Thymus (tissue), 11 donors: ENCODE results near the gene EBF3. TPM values are rescaled to one million over a fixed set of nuclear protein-coding genes. Genes with fewer than 3 reads are reported as not detected.

Source experiments
- DNase-seq, 9 donors: peaks; one replicate each; pipeline ENCODE4 v3.0.0-alpha.2; 2013; ENCODE audit warnings: low spot score in 9 of 9, low read depth in 6 of 9, missing footprints in 1 of 9
- H3K27ac ChIP-seq, 2 donors: one replicate each; pipeline ENCODE4 v1.5.1; 2013; ENCODE audit warnings: control low read depth in 1 of 2, low read depth in 1 of 2, low read length in 1 of 2, mild to moderate bottlenecking in 1 of 2, moderate library complexity in 1 of 2
- H3K27me3 ChIP-seq, 2 donors: one replicate each; pipeline ENCODE4 v1.5.1; 2013; ENCODE audit warnings: low read length in 1 of 2; ENCODE audit not compliant: control insufficient read depth in 2 of 2, insufficient read depth in 1 of 2
- H3K36me3 ChIP-seq, 2 donors: one replicate each; pipeline ENCODE4 v1.5.1; 2013; ENCODE audit warnings: low read length in 1 of 2, mild to moderate bottlenecking in 1 of 2, moderate library complexity in 1 of 2; ENCODE audit not compliant: control insufficient read depth in 2 of 2, insufficient read depth in 2 of 2
- H3K4me1 ChIP-seq, 2 donors: one replicate each; pipeline ENCODE4 v1.5.1; 2013; ENCODE audit warnings: low read length in 2 of 2; ENCODE audit not compliant: control insufficient read depth in 2 of 2, insufficient read depth in 2 of 2
- H3K4me3 ChIP-seq, 2 donors: one replicate each; pipeline ENCODE4 v1.5.1; 2013; ENCODE audit warnings: low read length in 2 of 2, control low read depth in 1 of 2, mild to moderate bottlenecking in 1 of 2
- H3K9me3 ChIP-seq, 2 donors: one replicate each; pipeline ENCODE4 v1.5.1; 2013; ENCODE audit warnings: low read length in 1 of 2, mild to moderate bottlenecking in 1 of 2; ENCODE audit not compliant: control insufficient read depth in 2 of 2, insufficient read depth in 1 of 2
- WGBS: extraction: QIAGEN DNeasy Blood & Tissue Kit; methylation state at CpG from one replicate; pipeline ENCODE4 v1.1.7; 2013; 5-methylcytosine and 5-hydroxymethylcytosine counted together
- polyA plus RNA-seq: library from polyadenylated mRNA; stranded (reverse); fragments of 200-250 nt; gene quantifications from one replicate; pipeline ENCODE4 v1.2.3, GENCODE V29; 2013
- total RNA-seq: library from RNA; stranded (reverse); fragments of 120-200 nt; gene quantifications from one replicate; pipeline ENCODE4 v1.2.4, GENCODE V29; 2013
- donor health status: healthy.

The EBF3 gene
- total and polyA plus RNA-seq, 2 donors = 1.5 to 1.9 TPM

DNA sequence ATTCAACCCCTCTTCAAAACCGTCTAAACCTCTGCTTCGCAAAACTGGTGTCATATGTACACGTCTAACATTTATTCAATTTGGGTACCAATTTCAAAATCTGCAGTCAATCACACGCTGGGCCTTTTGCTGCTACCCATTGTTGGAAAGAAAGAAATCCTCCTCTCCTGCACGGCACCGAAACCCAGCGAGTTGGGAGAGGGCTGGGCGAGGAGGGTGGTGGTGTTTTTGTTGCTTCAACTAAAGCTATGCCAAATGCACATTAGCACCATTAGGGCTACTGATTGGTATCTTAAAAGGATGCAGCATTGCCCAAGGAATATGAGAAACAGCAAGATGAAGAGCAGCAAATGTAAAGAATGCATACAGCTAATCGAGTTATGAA is 7.8 kb downstream of the EBF3 start:
- Histone ChIP-seq H3K9me3 (no peaks in the 10 kb centered on the region), H3K4me1 (peaks cover 0 to 4% of the 10 kb centered on the region in 2 donors), H3K27ac (no peak overlapping the region), H3K27me3 (peaks cover 57 to 82% of the 10 kb centered on the region in 2 donors), H3K4me3 (no peak overlapping the region), H3K36me3 (no peaks in the 10 kb centered on the region)
- no peak for DNase-seq
- 41% methylated on average over 9 of the region's 9 CpGs for WGBS

DNA sequence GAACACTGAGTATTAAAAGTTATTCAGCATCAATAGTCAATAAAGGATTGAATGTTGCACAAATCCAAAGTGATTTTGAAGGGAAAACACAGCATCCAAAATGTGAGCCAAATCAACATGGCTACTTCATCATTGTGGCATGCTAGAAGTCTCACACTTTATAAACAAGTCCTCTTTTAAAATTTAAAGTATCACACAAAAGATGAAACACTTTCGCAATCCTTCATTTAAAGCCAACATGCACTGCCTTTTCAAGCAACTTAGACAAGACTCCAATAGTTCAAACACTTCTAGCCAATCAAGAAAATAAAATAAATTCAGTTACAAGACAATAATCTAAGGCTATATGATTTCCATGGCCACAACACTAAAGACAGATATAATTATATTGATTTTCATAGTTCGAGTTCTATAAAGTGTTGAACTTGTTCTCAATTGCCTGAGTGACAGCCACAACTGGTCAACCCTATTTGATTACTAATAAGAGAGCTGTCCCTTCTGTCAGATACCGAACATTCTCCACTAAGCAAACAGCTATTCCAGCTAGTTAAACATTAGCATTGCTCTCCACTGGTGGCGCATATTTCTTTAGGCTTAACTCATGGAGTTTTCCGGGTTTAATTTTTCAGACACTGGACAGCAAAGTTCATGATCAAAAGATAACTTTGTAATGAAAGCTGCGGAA is 8.3 kb downstream of the EBF3 start:
- Histone ChIP-seq H3K4me3 (no peak overlapping the region), H3K36me3 (no peaks in the 10 kb centered on the region), H3K27me3 (peaks cover 52 to 80% of the 10 kb centered on the region in 2 donors), H3K27ac (no peak overlapping the region), H3K4me1 (peaks cover 0 to 4% of the 10 kb centered on the region in 2 donors), H3K9me3 (no peaks in the 10 kb centered on the region)
- 61% methylated on average over 6 of the region's 6 CpGs for WGBS
- DNase-seq = no peak

DNA sequence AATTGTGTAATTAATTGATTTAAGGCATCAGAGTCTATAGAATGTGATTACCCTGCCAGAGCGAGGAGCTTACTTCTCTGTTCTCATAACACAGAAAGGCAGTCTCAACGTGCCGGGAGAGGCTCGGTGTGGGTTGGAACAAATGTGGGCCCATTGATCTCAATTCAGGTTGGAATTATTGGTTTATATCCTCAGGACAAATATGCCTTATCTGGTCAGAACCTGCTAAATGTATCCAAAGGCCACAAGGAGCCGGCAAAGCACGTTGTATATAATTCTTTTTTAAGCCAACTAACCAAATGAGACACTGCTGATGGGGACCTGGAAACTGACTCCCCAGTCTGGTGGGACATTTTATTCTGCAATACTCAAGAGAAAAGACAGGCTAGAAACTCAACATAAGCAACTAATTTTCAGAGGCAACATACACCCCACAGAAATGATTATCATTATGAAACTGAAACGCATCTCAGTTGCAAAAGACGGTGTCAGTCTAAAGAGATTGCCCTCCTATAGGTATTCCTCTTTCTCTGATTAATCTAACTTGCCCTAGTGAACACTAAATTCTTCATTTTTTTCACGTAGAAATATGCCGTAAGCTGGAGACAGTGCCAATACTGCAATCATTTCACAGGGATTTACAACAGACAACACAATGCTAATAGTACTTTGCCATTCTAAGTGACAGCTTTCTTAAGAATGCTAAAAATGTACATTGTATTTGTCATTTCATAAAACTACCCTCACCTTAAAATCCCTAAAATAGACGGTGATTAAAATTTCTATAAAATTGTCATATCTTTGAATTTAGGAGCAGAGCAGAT is 9.4 kb downstream of the EBF3 start:
- no peak overlapping the region for H3K4me3 ChIP-seq
- peaks cover 41 to 75% of the 10 kb centered on the region in 2 donors for H3K27me3 ChIP-seq
- no peaks in the 10 kb centered on the region for H3K9me3 ChIP-seq
- whole genome bisulfite sequencing = 94% methylated on average over 11 of the region's 11 CpGs
- DNase-seq = no peak
- peaks cover 0 to 5% of the 10 kb centered on the region in 2 donors for H3K4me1 ChIP-seq
- no peak overlapping the region for H3K27ac ChIP-seq
- no peaks in the 10 kb centered on the region for H3K36me3 ChIP-seq

DNA sequence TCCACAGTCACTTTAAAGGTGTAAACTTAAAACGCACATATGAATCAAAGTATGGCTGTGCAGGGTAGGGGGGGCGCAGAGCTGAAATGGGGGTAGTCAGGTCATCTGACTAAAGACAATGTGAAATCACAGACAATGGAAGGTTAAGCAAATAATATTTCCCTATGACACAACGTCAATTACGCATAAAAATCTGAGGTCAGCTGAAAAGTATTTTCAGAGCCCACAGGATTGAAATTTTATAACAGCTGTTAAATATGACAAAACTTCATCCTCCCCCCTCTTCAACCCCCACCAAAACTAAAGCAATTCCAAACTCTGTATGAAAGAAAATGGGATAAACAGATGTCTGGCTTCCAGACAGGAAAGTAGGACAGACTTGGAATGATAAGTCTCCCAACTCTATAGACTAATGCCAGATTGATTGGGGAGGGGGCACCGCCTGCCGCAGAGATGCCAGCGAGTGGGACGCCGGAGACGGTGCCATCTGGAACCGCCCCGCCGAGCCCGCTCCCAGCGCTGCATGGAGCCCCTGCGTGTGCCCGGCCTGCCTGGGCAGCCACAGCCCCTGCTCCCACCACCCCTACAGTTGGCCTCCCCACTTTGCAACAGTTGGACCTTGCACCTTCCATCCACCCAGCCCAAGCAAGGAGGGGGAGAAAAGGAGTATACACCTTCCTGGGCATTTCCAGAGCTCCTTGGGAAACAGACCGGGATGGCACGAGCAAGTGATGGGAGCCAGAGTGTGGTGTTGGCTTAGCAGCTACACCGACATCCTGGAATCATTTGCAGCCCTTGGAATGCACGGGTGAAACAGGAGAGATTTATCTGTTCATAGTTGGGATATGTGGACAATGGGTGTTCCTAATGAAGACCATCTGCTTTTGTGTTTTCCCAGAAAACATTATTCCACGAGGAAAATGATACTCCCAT is 10.7 kb downstream of the EBF3 start:
- no peak for DNase-seq
- Histone ChIP-seq H3K9me3 (no peaks in the 10 kb centered on the region), H3K27ac (peak overlapping the region in 1 of 2 donors; percentile 43), H3K27me3 (peaks cover 28 to 68% of the 10 kb centered on the region in 2 donors), H3K4me3 (no peak overlapping the region), H3K36me3 (no peaks in the 10 kb centered on the region), H3K4me1 (peaks cover 0 to 6% of the 10 kb centered on the region in 2 donors)
- WGBS = 96% methylated on average over 22 of the region's 22 CpGs

DNA sequence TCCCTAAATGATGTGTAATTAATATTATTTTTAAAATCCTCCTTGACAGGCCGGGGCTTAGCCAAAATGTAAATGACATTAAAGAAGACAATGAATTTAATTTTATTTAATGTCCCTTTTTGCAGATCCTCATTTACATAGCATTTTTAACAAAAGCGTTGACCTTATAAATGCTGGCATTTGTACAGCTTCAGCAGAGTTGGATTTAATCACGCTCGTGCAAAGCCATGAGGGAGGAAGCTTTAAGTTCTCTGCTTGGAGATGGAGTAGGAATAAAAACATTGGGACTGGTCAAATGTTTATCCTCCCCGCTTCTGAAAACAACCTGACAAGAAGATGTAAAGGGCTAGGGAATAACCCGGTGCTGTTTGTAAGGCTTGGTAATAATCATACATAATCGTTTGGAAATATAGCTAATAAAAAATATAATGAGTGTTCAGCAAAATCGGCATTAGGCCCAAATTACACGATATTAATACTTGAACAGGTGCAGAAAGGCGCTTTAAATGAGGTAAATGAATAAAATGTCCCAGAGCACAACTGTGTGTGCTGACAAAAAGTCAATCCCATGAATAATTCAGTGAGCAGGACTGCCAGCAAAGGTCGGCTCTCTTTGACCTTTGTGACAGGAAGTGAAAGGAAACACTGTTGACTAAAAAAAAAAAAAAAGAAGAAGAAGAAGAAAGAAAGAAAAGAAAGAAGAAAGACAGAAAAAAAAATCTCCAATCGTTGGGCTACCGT is 11.5 kb downstream of the EBF3 start:
- Histone ChIP-seq H3K27me3 (peaks cover 23 to 60% of the 10 kb centered on the region in 2 donors), H3K36me3 (no peaks in the 10 kb centered on the region), H3K4me1 (peaks cover 0 to 4% of the 10 kb centered on the region in 2 donors), H3K4me3 (no peak overlapping the region), H3K9me3 (no peaks in the 10 kb centered on the region), H3K27ac (no peak overlapping the region)
- no peak for DNase-seq
- WGBS = 91% methylated on average over 13 of the region's 13 CpGs

DNA sequence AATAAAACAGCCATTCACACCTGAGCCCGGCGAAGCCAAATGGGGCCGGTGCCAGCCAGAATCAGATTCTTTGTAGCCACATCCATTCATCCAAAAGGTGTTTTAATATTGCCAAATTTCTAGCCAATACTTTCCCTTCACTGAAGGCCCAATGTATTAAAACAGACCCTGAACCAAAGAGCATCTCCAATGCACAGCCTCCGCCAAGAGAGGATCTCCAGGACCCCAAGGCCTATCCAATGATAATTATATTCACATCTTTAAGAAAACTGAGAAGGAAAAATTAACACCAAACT is 12.2 kb downstream of the EBF3 start:
- Histone ChIP-seq H3K36me3 (no peaks in the 10 kb centered on the region), H3K27me3 (peaks cover 19 to 55% of the 10 kb centered on the region in 2 donors), H3K9me3 (no peaks in the 10 kb centered on the region), H3K4me1 (peaks cover 0 to 4% of the 10 kb centered on the region in 2 donors), H3K27ac (no peak overlapping the region), H3K4me3 (no peak overlapping the region)
- 98% methylated on average over 4 of the region's 4 CpGs for WGBS
- DNase-seq = no peak

DNA sequence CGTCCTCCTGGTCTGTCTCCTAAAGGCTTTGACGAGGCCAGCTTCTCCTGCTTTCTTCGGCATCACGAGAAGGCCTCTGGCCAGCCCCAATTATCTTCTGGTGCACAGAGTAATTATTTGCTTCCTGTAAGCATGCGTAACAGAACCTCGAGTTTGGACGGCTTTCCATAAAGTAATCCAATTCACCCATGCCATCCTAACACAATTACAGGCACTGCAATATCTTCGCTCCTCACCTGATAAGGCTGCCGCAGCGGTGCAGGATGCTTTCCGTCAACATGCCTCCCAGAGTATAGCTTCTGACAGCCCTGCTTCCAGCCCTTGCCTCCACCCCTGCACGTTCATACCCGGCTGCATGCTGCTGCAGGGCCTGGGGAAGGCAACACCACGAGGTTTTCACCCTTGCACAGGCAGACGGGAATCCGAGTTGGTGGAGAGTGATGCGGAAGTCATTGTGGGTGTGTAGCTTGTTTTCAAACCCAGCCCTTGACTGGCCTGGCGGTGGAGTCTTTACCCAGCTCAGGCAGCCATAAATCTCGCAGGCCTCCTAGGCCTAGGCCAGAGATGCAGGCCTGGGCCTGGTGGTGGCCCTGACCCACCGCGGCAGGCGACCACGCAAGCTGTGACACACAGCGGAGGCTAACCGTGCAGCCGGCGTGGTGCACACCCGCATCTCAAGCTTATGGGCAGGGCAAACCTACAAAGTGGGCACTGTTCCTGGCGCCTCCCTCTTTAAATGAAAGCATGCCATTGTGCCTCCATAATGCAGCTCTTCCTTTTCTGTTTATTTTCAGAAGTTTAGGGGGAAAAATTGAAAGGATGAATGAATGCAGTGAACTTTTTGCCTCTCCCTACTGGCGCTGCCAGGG is 12.7 kb downstream of the EBF3 start:
- WGBS = 96% methylated on average over 30 of the region's 30 CpGs
- DNase-seq = no peak
- H3K36me3 ChIP-seq = no peaks in the 10 kb centered on the region
- peaks cover 0 to 4% of the 10 kb centered on the region in 2 donors for H3K4me1 ChIP-seq
- H3K27ac ChIP-seq = no peak overlapping the region
- H3K9me3 ChIP-seq = no peaks in the 10 kb centered on the region
- H3K4me3 ChIP-seq = no peak overlapping the region
- peaks cover 15 to 51% of the 10 kb centered on the region in 2 donors for H3K27me3 ChIP-seq

DNA sequence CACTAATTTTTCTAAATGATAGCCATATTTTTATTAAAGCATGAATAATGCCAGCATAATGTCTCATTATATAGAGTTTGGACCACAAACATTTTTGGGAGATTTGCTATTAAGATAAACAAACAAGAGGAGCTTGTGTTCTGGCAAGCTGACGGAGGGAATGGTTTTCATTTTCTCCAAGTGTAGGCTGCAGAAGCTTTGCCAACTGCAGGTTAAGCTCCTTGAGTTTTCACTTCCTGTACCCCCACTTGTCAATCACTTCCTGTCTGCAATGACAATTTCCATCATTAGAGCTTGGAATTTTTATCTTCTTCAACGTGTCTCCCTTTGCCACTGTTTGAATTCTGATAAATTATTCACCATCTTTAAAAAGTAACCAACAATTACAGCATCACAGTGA is 13.4 kb downstream of the EBF3 start:
- 89% methylated on average over 2 of the region's 2 CpGs for WGBS
- Histone ChIP-seq H3K9me3 (no peaks in the 10 kb centered on the region), H3K4me3 (no peak overlapping the region), H3K4me1 (peaks cover 0 to 4% of the 10 kb centered on the region in 2 donors), H3K36me3 (no peaks in the 10 kb centered on the region), H3K27ac (no peak overlapping the region), H3K27me3 (peaks cover 10 to 44% of the 10 kb centered on the region in 2 donors)
- DNase-seq = no peak
